NCI-H2029 treated with DMSO at 0.1 percent for 48 hours (cell line): ENCODE results near the gene SORD.
"Not testable (repeated sequence)": the region's sequence is repeated elsewhere in the genome, so short reads cannot be mapped to it uniquely, and the experiment has no call there.

Source experiments
- DNase-seq: peaks from one replicate; lab custom pipeline; 2025; lab: John Stamatoyannopoulos, UW

SORD gene

GRCh38 chr15:45024649-45025048 is 1.7 kb downstream of the SORD start:
- DNase-seq = not testable (repeated sequence)

- not testable (repeated sequence) for DNase-seq
Measured at GRCh38 chr15:45025627-45026026, 2.6 kb downstream of the SORD start.

GRCh38 chr15:45026651-45027190 is 3.7 kb downstream of the SORD start:
- no peak for DNase-seq

GRCh38 chr15:45027220-45027619 is 4.2 kb downstream of the SORD start:
- DNase-seq = no peak

GRCh38 chr15:45030743-45031142 is 7.7 kb downstream of the SORD start:
- DNase-seq = no peak

GRCh38 chr15:45031522-45032028 is 8.6 kb downstream of the SORD start:
- DNase-seq = not testable (repeated sequence)

- DNase-seq = not testable (repeated sequence)
Measured at GRCh38 chr15:45032501-45032900, 9.5 kb downstream of the SORD start.

GRCh38 chr15:45034087-45034486 is 11.1 kb downstream of the SORD start:
- DNase-seq = not testable (repeated sequence)

- DNase-seq = not testable (repeated sequence)
Measured at GRCh38 chr15:45034600-45035375, 11.8 kb downstream of the SORD start.

GRCh38 chr15:45036812-45037781 is 14.1 kb downstream of the SORD start:
- peak; percentile 66 for DNase-seq

- no peak for DNase-seq
Measured at GRCh38 chr15:45037936-45038335, 14.9 kb downstream of the SORD start.

GRCh38 chr15:45040396-45040795 is 17.4 kb downstream of the SORD start:
- not testable (repeated sequence) for DNase-seq

GRCh38 chr15:45041538-45041937 is 18.5 kb downstream of the SORD start:
- not testable (repeated sequence) for DNase-seq

GRCh38 chr15:45042859-45043258 is 19.9 kb downstream of the SORD start:
- DNase-seq = not testable (repeated sequence)

- DNase-seq = not testable (repeated sequence)
Measured at GRCh38 chr15:45044270-45044669, 21.3 kb downstream of the SORD start.

- DNase-seq = not testable (repeated sequence)
Measured at GRCh38 chr15:45048449-45048793, 25.4 kb downstream of the SORD start.

GRCh38 chr15:45048794-45049631 is 26.0 kb downstream of the SORD start:
- DNase-seq = no peak

GRCh38 chr15:45050587-45050986 is 27.6 kb downstream of the SORD start:
- no peak for DNase-seq

GRCh38 chr15:45052676-45053075 is 29.7 kb downstream of the SORD start:
- not testable (repeated sequence) for DNase-seq

- not testable (repeated sequence) for DNase-seq
Measured at GRCh38 chr15:45058690-45059675, 36.0 kb downstream of the SORD start.
